Fibroblast of mammary gland (primary cell): Measurements from ENCODE around the gene GPC4.
A peak's percentile ranks its signal among the peaks of the same experiment; 100 is the strongest.

ENCODE experiments used
- DNase-seq: peaks from one replicate; pipeline ENCODE4 v3.0.0-alpha.2; 2010; ENCODE audit warnings: low read depth
- H3K4me3 ChIP-seq: 2 replicates; pipeline ENCODE4 v1.5.1; 2011; ENCODE audit warnings: low read depth, mild to moderate bottlenecking, low read length, moderate library complexity; ENCODE audit not compliant: control insufficient read depth
- TF ChIP-seq, protein P1 (sequence below): conservative IDR thresholded peaks from 2 replicates; pipeline ENCODE4 v1.5.1; 2011; ENCODE audit warnings: low read depth, low read length, inconsistent platforms; ENCODE audit not compliant: control insufficient read depth, insufficient read depth

The GPC4 gene

DNA sequence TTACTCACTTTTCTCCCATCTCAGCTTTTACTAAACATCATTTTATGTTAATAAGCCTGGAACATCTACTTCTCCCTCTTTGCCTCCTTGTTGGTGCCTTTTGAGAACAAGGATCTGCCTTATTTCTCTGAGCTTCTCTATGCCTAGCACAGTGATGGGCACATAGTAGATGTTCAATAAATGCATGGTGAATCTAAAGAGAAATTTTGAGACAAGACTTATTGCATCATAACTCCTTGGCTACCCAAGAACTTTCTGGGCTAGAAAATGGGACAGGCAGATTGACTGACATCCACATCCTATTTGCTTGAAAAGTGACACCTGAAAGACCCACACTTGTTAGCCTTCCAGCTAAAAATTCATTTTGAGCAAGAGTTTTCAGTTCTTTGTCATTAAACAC, 109.9 kb downstream of the GPC4 start:
- H3K4me3 ChIP-seq, result no peak overlapping the region
- no peak for DNase-seq
- TF ChIP-seq, protein P1, sequence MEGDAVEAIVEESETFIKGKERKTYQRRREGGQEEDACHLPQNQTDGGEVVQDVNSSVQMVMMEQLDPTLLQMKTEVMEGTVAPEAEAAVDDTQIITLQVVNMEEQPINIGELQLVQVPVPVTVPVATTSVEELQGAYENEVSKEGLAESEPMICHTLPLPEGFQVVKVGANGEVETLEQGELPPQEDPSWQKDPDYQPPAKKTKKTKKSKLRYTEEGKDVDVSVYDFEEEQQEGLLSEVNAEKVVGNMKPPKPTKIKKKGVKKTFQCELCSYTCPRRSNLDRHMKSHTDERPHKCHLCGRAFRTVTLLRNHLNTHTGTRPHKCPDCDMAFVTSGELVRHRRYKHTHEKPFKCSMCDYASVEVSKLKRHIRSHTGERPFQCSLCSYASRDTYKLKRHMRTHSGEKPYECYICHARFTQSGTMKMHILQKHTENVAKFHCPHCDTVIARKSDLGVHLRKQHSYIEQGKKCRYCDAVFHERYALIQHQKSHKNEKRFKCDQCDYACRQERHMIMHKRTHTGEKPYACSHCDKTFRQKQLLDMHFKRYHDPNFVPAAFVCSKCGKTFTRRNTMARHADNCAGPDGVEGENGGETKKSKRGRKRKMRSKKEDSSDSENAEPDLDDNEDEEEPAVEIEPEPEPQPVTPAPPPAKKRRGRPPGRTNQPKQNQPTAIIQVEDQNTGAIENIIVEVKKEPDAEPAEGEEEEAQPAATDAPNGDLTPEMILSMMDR, result no peak

DNA sequence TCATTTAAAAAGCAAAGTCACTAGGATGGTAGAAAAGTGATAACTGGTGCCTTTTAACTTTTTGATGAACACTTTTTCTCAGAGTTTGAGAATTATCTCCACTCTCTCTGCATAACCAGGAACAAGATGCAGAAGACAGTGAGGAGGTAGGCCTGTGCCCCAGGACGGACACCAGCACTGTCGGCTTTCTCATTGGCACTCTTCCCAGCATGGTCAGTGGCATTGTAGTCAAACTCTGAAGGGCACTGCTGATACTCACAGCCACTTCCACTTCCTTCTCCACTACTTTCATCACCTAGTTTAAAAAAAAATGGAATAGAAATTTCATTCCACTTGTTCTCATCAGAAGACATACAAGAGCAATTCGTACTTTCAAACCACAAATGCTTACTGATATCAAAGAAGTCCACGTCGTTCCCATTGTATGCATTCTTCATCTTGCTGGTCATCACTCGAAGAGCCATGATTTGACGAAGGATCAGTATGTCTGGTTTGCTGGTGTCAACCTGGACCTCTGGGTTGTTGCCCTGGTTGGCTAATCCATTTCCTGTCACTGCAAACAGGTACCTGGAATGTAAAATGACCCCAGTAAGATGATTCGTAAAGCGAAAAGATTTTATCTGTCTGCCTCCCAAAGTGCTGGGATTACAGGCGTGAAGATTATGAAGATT, 112.4 kb downstream of the GPC4 start:
- DNase-seq, result no peak
- no peak overlapping the region for H3K4me3 ChIP-seq
- TF ChIP-seq, protein P1, result no peak

DNA sequence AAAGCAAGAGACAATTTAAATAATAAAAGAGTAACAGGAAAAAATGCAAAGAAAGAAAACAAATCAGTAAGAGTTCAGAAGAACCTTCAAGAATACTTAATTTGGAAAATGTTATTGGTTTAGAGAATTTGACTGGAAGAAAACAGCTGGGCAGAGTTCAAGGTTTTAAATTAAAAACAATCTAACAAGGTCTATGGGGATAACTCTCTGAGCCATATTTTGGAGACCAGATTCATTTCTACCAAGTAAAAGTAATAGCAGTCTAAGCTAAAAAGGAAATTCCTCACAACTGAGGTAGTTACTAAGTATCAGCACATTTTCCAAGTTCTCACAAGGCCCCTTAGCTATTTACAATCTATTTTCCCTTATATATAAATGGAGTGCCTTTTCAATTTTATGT, 114.7 kb downstream of the GPC4 start:
- TF ChIP-seq, protein P1, result no peak
- no peak overlapping the region for H3K4me3 ChIP-seq
- no peak for DNase-seq

DNA sequence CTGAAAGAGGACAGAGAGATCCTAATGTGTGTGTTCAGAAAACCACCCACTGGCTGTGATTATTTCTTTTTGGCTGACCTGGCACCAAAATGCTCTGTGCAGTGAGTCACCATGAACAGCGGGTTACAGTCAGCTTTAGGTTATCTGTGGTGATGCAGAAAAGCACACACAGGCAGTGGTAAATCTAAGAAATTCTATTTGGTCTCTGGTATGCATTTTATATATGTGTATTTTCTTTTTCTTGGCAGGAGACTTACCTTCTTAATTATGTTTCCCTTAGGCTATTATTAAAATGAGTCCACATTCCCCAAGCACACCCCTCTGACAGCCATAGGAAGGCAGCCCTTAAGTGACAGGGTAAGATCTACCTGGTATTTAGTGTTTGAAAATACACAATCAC, 118.0 kb downstream of the GPC4 start:
- no peak overlapping the region for H3K4me3 ChIP-seq
- TF ChIP-seq, protein P1, result no peak
- DNase-seq, result peak; percentile 70

DNA sequence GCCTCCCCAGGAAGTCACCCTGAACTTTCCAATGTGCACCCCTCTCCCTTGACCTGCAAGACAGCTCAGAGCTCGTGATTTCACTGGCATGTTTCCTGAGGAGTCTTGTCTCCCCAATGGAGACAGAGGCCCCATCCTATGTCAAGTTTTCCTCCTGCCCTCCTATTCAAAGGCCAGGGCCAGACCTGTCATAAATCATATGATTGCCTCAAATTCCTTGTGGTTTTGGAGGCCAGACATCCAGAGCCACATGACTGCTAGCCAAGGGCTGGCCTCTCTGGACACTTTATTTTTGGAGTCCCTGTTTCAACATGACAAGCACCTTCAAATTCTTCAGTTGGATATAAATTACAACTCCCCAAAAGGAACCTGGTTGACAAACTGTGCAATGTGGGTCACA, 121.2 kb downstream of the GPC4 start:
- TF ChIP-seq, protein P1, result no peak
- peak; percentile 31 for DNase-seq

DNA sequence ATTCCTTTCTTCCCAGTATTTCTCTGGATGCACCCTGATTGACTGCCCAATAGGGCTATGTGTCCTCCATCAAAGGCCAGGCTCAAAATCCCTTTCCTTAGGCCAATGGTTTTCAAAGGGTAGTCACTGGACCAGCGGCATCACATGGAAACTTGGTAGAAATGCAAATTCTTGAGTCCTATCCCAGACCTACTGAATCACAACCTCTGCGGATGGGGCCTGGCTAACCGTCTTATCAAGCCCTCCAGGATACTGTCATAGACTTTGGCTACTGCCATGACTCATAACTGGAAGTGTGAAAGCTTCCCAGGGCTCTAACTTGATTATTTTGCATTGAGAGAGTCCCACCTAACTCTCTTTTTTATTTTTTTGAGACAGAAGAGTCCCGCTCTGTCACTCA, 125.2 kb downstream of the GPC4 start:
- TF ChIP-seq, protein P1, result no peak
- H3K4me3 ChIP-seq, result no peak overlapping the region
- DNase-seq, result peak; percentile 48

More for the DNA sequence above, 121.2 kb downstream of the GPC4 start:
- H3K4me3 ChIP-seq, result no peak overlapping the region

DNA sequence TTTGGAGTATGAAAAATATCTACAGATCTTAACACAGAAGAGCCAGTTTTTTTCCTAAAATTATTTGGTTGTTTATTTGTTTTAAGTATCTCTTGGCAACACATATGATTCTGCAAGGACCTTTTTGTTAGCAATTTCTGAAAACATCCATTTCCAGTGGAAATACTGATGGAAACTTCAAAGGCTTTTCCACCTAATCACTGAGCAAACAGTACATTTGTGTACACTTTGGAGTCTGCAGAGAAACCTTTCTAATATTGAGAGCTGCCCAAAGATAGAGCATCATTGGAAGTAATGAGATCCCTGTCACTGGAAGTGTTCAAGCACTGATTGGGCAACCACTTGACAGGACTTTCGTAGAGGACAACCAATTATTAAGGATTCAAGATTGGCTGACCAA, 127.4 kb downstream of the GPC4 start:
- no peak for DNase-seq
- H3K4me3 ChIP-seq, result no peak overlapping the region
- TF ChIP-seq, protein P1, result no peak
